HepG2 (cell line): ENCODE measurements around the gene TPX2. TPM values are rescaled to one million over a fixed set of nuclear protein-coding genes. Genes with fewer than 3 reads are reported as not detected.
A peak's percentile ranks its signal among the peaks of the same experiment; 100 is the strongest.

Experiments used
- CREM ChIP-seq, 2 experiments: sonication (generic) in 1 of 2; formaldehyde crosslinking in 1 of 2; IDR thresholded peaks; 2 replicates each; pipeline versions ENCODE4 v1.4.0 to v1.6.1; 2016 to 2020; ENCODE audit warnings: antibody characterized with exemption in 1 of 2, mild to moderate bottlenecking in 1 of 2, missing genetic modification reagents in 1 of 2
- HDAC1 ChIP-seq: sonication (generic); formaldehyde crosslinking; IDR thresholded peaks from 2 replicates; pipeline ENCODE4 v1.5.1; 2020; ENCODE audit warnings: mild to moderate bottlenecking, missing genetic modification reagents
- IRF9 ChIP-seq: sonication (generic); formaldehyde crosslinking; IDR thresholded peaks from 2 replicates; pipeline ENCODE4 v1.8.0; 2022; ENCODE audit warnings: missing genetic modification reagents, mild to moderate bottlenecking, borderline replicate concordance
- KMT2A ChIP-seq: sonication (generic); formaldehyde crosslinking; IDR thresholded peaks from 2 replicates; pipeline ENCODE4 v1.4.0; 2020; ENCODE audit warnings: missing genetic modification reagents
- MED13 ChIP-seq: sonication (generic); formaldehyde crosslinking; IDR thresholded peaks from 2 replicates; pipeline ENCODE4 v1.5.0; 2020; ENCODE audit warnings: missing genetic modification reagents
- NFIB ChIP-seq: sonication (generic); formaldehyde crosslinking; IDR thresholded peaks from 2 replicates; pipeline ENCODE4 v1.9.0; 2021; ENCODE audit warnings: missing genetic modification reagents, mild to moderate bottlenecking, borderline replicate concordance
- NFKBIZ ChIP-seq: IDR thresholded peaks from 2 replicates; pipeline ENCODE4 v1.6.1; 2018; ENCODE audit warnings: missing genetic modification reagents, missing compliant biosample characterization
- PAX8 ChIP-seq: sonication (generic); formaldehyde crosslinking; IDR thresholded peaks from 2 replicates; pipeline ENCODE4 v1.8.0; 2022; ENCODE audit warnings: mild to moderate bottlenecking, missing genetic modification reagents, borderline replicate concordance
- PRPF4 ChIP-seq: fragments of 200-400 bp; formaldehyde crosslinking; IDR thresholded peaks from 2 replicates; pipeline ENCODE4 v1.6.1; 2016; ENCODE audit warnings: low read length, low read depth; ENCODE audit not compliant: poor library complexity, severe bottlenecking
- ZFP36L1 ChIP-seq: sonication (generic); formaldehyde crosslinking; IDR thresholded peaks from 2 replicates; pipeline ENCODE4 v1.8.0; 2022; ENCODE audit warnings: mild to moderate bottlenecking, missing genetic modification reagents, moderate library complexity
- ZMYM2 ChIP-seq: sonication (generic); formaldehyde crosslinking; IDR thresholded peaks from 2 replicates; pipeline ENCODE4 v1.8.0; 2022; ENCODE audit warnings: mild to moderate bottlenecking, missing genetic modification reagents
- ZNF292 ChIP-seq: sonication (generic); formaldehyde crosslinking; IDR thresholded peaks from 2 replicates; pipeline ENCODE4 v1.8.1; 2022; ENCODE audit warnings: mild to moderate bottlenecking, low read depth, missing genetic modification reagents, borderline replicate concordance
- ZNF44 ChIP-seq: sonication (generic); formaldehyde crosslinking; IDR thresholded peaks from 2 replicates; pipeline ENCODE4 v1.5.1; 2020; ENCODE audit warnings: mild to moderate bottlenecking, missing genetic modification reagents
- ZNF609 ChIP-seq: sonication (generic); formaldehyde crosslinking; IDR thresholded peaks from 2 replicates; pipeline ENCODE4 v1.4.0; 2020; ENCODE audit warnings: mild to moderate bottlenecking, missing genetic modification reagents, borderline replicate concordance
- ZNF619 ChIP-seq: sonication (generic); formaldehyde crosslinking; IDR thresholded peaks from 2 replicates; pipeline ENCODE4 v1.4.0; 2020; ENCODE audit warnings: mild to moderate bottlenecking, missing genetic modification reagents
- ZNF766 ChIP-seq: sonication (generic); formaldehyde crosslinking; IDR thresholded peaks from 2 replicates; pipeline ENCODE4 v1.5.0; 2020; ENCODE audit warnings: missing genetic modification reagents, borderline replicate concordance
- ZNF883 ChIP-seq: sonication (generic); formaldehyde crosslinking; IDR thresholded peaks from 2 replicates; pipeline ENCODE4 v1.5.1; 2020; ENCODE audit warnings: mild to moderate bottlenecking, missing genetic modification reagents; ENCODE audit errors: not compliant biosample characterization
- polyA plus RNA-seq, 8 experiments: library from polyadenylated mRNA; depleted of rRNA in 3 of 8; stranded (reverse) in 7 of 8; unstranded in 1 of 8; fragments of >200 nt; fragmentation: Illumina TruSeq in 4 of 8; extraction: Trizol in 4 of 8; gene quantifications; 2 replicates each; pipeline versions ENCODE4 v1.2.1 to v1.2.3, GENCODE V29; 2011 to 2016; ENCODE audit warnings: low read depth in 4 of 8, missing spikeins in 1 of 8, mixed read lengths in 1 of 8; ENCODE audit not compliant: insufficient read depth in 1 of 8
- total RNA-seq, 5 experiments: library from RNA; depleted of rRNA; stranded (reverse); fragments of >200 nt; fragmentation: Illumina TruSeq; extraction: Trizol; gene quantifications; 2 replicates each; pipeline ENCODE4 v1.2.3, GENCODE V29; 2016; ENCODE audit warnings: low read depth in 1 of 5
- TF ChIP-seq, protein P1 (sequence below): fragments of 450-650 bp; IDR thresholded peaks from 2 replicates; pipeline ENCODE4 v1.6.1; 2017
- TF ChIP-seq, protein P2 (sequence below): sonication (generic); formaldehyde crosslinking; IDR thresholded peaks from 2 replicates; pipeline ENCODE4 v1.8.1; 2023; ENCODE audit warnings: mild to moderate bottlenecking, missing genetic modification reagents

Gene TPX2
- total and polyA plus RNA-seq, 2 of the 13 experiments (the other 11 are each of a cell fraction or from before 2014, with no cell fraction given): 34.3 to 124 TPM

- no peak for TF ChIP-seq ZNF609 (CRISPR knock-in tag)
- no peak for TF ChIP-seq MED13 (CRISPR knock-in tag)
- TF ChIP-seq PRPF4: no peak
- 0 out of 2 replicates have a peak, but pooled peaks have one; percentile 15 for TF ChIP-seq KMT2A (CRISPR knock-in tag)
- no peak for TF ChIP-seq NFKBIZ (CRISPR knock-in tag)
- peak; percentile 95 for TF ChIP-seq ZNF619 (CRISPR knock-in tag)
- TF ChIP-seq, protein P1, sequence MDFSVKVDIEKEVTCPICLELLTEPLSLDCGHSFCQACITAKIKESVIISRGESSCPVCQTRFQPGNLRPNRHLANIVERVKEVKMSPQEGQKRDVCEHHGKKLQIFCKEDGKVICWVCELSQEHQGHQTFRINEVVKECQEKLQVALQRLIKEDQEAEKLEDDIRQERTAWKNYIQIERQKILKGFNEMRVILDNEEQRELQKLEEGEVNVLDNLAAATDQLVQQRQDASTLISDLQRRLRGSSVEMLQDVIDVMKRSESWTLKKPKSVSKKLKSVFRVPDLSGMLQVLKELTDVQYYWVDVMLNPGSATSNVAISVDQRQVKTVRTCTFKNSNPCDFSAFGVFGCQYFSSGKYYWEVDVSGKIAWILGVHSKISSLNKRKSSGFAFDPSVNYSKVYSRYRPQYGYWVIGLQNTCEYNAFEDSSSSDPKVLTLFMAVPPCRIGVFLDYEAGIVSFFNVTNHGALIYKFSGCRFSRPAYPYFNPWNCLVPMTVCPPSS: no peak
- 0 out of 2 replicates have a peak, but pooled peaks have one; percentile 25 for TF ChIP-seq PAX8 (CRISPR knock-in tag)
- TF ChIP-seq, protein P2, sequence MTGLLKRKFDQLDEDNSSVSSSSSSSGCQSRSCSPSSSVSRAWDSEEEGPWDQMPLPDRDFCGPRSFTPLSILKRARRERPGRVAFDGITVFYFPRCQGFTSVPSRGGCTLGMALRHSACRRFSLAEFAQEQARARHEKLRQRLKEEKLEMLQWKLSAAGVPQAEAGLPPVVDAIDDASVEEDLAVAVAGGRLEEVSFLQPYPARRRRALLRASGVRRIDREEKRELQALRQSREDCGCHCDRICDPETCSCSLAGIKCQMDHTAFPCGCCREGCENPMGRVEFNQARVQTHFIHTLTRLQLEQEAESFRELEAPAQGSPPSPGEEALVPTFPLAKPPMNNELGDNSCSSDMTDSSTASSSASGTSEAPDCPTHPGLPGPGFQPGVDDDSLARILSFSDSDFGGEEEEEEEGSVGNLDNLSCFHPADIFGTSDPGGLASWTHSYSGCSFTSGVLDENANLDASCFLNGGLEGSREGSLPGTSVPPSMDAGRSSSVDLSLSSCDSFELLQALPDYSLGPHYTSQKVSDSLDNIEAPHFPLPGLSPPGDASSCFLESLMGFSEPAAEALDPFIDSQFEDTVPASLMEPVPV: 0 out of 2 replicates have a peak, but pooled peaks have one; percentile 59
- TF ChIP-seq CREM (IDR thresholded peaks at IDR 0.05): peak; percentile 39; the same call in 1 of the 2 replicates
- TF ChIP-seq CREM (CRISPR knock-in tag; IDR thresholded peaks at IDR 0.05): no peak
- TF ChIP-seq NFIB (CRISPR knock-in tag): no peak
- TF ChIP-seq ZFP36L1 (CRISPR knock-in tag): 0 out of 2 replicates have a peak, but pooled peaks have one; percentile 37
- peak; percentile 49; the same call in 1 of the 2 replicates for TF ChIP-seq ZNF292 (CRISPR knock-in tag)
- no peak; the same call in 1 of the 2 replicates for TF ChIP-seq ZNF44 (CRISPR knock-in tag)
- TF ChIP-seq HDAC1 (CRISPR knock-in tag): no peak
- TF ChIP-seq IRF9 (CRISPR knock-in tag): peak; percentile 60; the same call in 1 of the 2 replicates
- TF ChIP-seq ZNF883 (CRISPR knock-in tag): peak; percentile 47
- TF ChIP-seq ZMYM2 (CRISPR knock-in tag): no peak
- TF ChIP-seq ZNF766 (CRISPR knock-in tag): peak; percentile 50; the same call in 1 of the 2 replicates
Observed at GRCh38 chr20:31721408-31722256, 17.5 kb upstream of the TPX2 start (continued).
